Right renal pelvis (tissue), 4 donors: ENCODE measurements around the gene TIAM1. TPM values are rescaled to one million over a fixed set of nuclear protein-coding genes. Genes with fewer than 3 reads are reported as not detected.

Experiments
- DNase-seq, 4 donors: peaks; one replicate each; pipeline ENCODE4 v3.0.0-alpha.2; 2013; ENCODE audit warnings: low read depth in 4 of 4, low spot score in 3 of 4, missing footprints in 1 of 4
- polyA plus RNA-seq, 4 donors: library from polyadenylated mRNA; unstranded; fragments of 120-200 nt; gene quantifications; one replicate each; pipeline ENCODE4 v1.2.1, GENCODE V29; 2013; ENCODE audit not compliant: insufficient read length in 4 of 4

Gene TIAM1
- polyA plus RNA-seq, 4 donors = 11.7 to 17.7 (median 15.2) TPM

DNA sequence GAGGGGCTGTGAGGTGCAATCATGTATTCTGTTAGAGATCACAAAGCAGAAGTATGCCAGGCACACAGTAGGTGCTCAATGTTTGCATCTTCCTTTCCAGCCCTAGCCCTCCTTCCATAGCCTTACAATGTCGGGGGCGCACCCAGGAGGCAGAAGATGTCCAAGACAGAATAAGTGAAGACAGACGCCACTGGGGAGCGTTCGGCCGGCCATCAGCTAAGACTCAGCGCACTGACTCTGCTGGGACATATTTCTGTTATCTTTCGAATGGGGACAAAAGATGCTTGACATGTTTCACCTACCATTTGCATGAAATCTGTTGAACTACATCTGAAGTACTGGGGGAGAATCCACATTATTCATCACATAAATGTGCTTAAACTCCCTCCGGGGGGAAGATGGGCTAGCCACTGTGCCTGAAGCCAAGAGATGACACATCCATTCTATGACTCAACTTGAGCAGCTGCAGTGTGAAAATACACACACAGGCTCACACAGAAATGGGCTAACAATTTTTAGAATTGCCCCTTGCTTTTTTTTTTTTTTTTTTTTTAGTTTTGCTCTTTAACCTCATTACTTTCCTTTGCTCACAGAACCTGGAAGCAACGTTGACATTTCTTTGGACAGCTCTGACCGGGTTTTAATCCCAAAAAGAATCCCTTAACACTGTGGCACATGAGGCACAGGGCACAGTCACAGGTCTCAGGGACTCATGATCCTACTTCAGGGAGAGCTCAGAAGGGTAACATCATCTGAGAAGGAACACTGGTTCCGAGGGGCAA is 7.9 kb downstream of the TIAM1 start:
- no peak for DNase-seq

DNA sequence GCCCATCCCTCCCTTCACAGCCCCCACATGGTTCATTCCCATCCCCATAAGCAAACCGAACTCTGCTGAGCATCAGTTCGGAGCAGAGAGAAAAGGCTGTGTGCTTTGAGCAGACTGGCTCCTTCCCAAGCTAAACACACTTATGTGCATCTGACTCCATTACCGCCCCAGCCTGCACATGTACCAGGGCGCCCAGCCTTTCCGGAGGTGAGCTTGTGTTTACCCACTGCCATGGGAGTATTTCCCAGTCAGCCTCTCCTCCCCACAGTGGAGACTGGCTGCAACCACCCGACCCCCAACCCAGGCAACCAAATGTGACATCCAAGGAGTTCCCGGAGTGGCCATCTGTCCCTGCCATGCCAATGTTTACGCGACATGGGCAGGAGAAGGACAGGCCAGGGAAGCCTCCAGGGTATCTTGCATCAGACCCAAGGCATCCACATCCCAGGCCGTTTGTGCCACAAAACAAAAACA is 9.4 kb downstream of the TIAM1 start:
- no peak for DNase-seq

DNA sequence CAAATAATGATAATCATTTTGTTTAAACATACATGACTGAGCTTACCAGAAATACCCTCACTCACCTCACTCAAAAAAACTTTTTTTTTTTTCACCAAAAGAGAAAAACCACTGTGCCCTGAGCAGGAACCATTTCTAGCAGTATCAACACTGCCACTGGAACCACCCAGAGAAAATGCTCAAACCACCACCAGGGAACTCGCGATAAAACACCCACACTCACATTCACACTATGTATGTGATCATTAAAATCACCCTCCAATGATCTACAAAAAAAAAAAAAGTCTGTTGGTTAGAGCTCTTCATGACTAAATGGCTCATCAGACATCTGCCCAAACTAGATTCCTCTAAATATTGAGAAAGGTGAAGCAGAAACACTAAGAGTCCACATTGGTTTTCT is 11.5 kb downstream of the TIAM1 start:
- no peak for DNase-seq

DNA sequence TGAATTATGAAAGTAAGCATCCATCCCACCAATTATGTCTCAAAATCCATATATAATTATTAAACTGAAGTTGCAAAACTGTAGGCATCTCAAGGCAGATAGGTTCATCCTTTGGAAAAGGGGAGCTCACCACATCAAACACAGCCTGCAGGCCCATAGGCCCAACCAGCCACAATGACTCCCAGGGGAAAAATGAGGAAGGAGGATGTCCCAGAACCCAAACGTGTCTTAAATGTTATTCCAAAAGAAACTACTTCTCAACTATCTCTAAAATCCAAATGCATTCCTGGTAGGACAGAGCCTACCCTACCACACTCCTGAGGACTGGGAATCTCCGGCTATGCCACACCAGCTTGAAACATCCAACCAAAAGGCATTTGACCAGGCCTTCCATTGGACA is 12.8 kb downstream of the TIAM1 start:
- DNase-seq = no peak

- no peak for DNase-seq
Observed at GRCh38 chr21:31330144-31330483, 13.9 kb downstream of the TIAM1 start.

DNA sequence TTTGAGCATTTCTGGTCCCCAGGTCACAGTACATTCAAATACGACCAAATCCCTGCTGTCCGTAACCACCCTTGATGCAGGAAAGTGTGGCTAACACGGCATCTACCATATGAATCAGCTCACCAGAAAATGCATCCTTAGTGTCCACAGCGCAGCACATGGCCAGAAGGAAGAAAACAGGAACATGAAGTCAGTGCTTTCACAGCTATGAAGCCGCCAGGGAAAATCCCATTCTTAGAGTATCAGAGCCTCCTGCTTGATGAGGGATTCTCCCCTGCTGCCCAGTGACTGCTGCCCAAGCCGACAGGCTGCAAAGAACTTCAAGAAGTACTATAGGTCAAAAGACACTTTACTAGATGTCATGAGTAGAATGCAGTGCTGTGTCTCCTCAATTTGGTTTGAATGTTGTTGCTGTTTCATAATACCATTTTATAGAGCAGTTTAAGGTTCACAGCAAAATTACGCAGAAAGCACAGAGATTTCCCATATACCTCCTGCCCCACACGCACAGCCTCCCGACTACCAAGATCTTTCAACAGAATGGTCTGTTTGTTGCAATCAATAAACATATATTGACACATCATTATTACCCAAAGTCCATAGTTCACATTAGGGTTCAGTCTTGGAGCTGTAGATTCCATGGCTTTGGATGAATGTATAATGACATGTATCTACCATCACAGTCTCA is 14.5 kb downstream of the TIAM1 start:
- no peak for DNase-seq

DNA sequence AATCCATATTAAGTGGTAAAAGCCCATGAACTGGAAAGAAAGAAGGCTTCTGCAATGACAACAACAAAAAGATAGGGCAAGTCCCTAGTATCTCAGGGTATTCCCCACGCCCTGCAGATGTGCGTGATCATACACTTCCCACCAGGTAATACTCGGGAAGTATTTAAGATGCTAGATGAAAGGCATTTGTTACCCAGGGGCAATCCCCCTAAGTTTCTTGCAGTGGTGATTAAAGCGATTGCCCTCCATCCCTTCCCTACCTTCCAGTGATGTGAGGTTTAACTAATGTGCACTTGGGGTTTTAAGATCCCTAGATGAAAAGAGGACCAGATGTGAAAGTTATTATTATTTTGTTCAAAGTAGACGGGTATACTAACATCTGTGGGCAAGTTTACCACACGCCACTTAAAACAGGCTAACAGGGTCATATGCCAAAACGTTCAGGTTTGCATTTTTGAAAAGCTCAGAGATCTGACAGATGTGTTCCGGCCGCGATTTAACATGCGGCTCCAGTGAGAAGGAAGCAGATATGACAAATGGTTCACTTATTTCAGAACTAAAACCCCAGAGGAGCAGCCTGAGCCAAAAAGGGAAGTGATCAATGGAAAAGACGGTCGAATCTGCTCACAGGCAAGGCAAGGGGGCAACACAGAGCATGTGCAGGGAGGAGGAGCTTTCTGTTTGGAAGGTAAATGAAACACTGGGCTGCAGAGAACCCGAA is 17.4 kb downstream of the TIAM1 start:
- no peak for DNase-seq

DNA sequence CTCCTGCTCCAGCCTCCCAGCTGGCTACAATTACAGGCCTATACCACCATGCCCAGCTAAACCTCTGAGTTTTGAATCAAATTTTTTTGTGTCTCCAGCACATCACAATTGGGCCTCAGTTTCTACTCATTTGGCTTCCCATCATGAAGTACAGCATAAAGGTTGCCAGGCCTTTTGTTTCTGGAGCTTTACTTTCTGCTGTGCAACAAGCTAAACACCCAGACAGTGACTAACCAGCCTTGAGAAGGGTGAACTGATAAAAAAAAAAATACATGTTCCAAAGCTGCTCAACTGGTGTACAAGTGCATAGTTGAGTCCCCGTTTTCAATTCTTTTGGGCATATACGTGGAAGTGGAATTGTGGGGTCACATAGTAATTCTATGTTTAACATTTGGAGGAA is 25.1 kb downstream of the TIAM1 start:
- DNase-seq = no peak

- DNase-seq = no peak
Observed at GRCh38 chr21:31317688-31318087, 26.4 kb downstream of the TIAM1 start.

GRCh38 chr21:31316488-31317169 is 27.4 kb downstream of the TIAM1 start:
- DNase-seq = no peak

DNA sequence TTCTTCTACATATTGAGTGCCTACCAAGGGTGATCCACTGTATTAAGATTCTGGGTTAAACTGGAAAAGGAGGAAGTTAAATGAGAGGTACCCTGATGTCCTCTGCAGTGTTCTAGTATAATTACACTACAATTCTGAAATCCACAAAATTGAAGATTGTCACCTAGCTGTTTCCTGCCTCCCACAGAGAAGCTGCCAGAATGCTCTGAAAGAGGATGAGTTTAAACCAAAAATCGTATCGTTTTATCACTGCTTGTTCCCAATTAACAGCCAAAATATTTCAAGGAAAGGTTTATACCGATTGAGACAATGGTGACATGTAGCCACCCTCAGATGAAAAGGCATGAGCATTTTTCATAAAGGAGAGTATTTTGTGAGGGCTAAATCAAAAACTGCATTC is 28.0 kb downstream of the TIAM1 start:
- no peak for DNase-seq

DNA sequence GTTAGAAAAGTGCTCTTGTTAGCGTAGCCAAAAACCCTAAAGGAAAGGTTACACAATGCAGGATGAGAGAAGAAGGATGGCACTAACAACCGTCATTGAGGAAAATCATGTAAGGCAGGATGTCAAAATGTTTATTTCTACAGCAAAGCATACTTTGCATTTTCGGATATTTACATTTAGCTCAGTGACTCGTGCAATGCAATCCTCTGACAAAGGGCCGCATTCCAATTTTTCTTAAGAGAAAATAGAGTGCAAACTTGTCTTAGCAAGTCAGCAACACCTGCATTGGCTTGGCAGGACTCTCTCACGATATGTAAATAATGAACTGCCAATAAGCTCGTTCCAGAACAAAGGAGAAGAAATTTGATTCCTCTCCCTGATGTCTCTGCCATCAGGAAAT is 33.3 kb downstream of the TIAM1 start:
- DNase-seq = no peak

DNA sequence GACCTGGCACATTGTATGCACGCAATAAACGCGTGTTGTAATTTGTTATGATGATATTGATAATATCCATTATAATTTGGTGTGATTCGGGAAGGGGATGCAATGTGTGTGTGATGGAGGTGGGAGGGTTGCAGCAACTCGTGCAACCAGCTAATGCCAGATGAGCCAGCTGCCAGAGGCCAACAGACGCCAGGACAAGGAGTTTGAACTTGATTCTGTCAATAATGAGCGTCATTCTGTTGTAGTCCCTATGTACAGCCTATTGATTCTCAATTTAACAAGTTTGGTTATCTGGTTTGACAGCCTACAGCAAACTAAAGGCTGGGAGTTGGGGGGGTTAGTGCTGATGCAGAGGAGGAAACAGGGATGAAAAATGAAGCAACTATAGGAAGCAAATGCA is 35.5 kb downstream of the TIAM1 start:
- DNase-seq = no peak

DNA sequence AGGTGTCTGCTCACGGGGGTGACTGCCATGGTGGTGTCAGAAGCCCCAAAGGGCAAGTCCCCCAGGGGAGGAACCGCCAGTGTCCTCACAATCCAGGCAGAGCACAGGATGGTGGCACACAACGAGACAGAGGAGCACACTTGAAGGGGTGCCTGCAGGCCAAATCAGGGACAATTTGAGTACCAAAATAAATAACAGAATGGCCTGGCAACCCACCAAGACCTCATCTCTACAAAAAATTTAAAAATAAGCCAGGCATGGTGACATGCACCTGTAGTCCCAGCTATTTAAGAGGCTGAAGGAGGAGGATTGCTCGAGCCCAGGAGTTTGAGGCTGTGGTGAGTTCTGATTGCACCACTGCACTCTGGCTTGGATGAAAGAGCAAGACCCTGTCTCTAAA is 38.2 kb downstream of the TIAM1 start:
- no peak for DNase-seq

- DNase-seq = no peak
Observed at GRCh38 chr21:31299291-31300147, 44.5 kb downstream of the TIAM1 start.

DNA sequence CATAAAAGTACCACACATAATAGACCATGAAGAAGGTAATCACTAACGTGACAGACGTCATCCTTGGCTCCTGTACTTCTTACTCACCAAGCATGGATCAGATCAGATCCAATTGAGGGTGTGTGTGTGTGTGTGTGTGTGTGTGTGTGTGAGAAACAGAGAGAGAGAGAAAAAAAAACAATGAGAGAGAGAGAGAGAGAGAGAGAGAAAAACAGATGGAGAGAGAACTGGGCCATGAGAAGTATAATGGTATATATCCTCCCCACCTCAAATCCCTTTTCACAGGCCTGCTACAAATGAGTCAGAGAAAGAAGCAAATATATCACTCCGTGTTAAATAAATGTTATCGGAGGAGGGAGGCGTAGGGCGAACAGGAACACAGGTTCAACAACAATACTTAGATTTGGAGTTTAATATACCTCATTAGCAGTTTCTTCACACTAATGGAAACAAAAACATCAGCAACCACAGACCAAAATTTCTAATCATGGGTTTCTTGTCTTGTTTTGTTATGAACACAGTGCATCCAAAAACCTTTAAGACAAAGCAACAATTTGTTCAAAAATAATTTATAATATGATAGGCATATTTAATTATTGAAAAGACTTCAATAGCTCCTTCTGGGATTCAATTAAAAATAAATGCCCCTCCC is 45.3 kb downstream of the TIAM1 start:
- no peak for DNase-seq

DNA sequence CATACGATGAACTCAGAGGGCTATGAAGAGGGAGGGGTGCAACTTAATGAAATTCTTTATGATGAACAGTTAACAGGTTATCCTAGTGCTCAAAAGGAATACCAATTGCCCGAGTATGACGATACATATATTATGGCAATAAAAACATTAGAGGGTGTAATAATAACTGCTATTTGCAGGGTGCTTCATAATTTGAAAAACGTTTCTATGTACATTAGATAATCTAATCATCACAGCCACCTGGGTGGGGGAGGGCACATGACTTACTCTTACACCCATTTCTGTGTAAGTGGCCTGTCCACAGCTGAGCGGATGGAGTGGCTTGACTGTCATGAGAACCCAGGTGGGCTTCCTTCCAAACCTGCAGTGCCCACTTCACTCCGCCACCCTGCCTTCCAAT is 46.3 kb downstream of the TIAM1 start:
- no peak for DNase-seq

GRCh38 chr21:31295676-31296075 is 48.4 kb downstream of the TIAM1 start:
- no peak for DNase-seq

- no peak for DNase-seq
Observed at GRCh38 chr21:31294691-31295090, 49.4 kb downstream of the TIAM1 start.

- no peak for DNase-seq
Observed at GRCh38 chr21:31293986-31294385, 50.1 kb downstream of the TIAM1 start.
